Testis (tissue), 3 donors: Measurements from ENCODE around the gene HMCN1. TPM values are rescaled to one million over a fixed set of nuclear protein-coding genes. Genes with fewer than 3 reads are reported as not detected.
A peak's percentile ranks its signal among the peaks of the same experiment; 100 is the strongest.

Experiments used
- DNase-seq: peaks from one replicate; pipeline ENCODE4 v3.0.0-alpha.2; 2019
- H3K27ac ChIP-seq, 2 donors: fragments of 200-600 bp; sonication (generic); one replicate each; pipeline ENCODE4 v1.5.1; 2019
- H3K27me3 ChIP-seq: fragments of 200-600 bp; sonication (generic); one replicate; pipeline ENCODE4 v1.5.1; 2019
- H3K36me3 ChIP-seq: fragments of 200-600 bp; sonication (generic); one replicate; pipeline ENCODE4 v1.5.1; 2017; ENCODE audit warnings: low read depth; ENCODE audit errors: missing control alignments
- H3K4me1 ChIP-seq: fragments of 200-600 bp; sonication (generic); one replicate; pipeline ENCODE4 v1.5.1; 2019
- H3K4me3 ChIP-seq, 2 donors: fragments of 200-600 bp; sonication (generic); one replicate each; pipeline ENCODE4 v1.5.1; 2017 to 2019
- H3K9me3 ChIP-seq: fragments of 200-600 bp; sonication (generic); one replicate; pipeline ENCODE4 v1.5.1; 2017
- CTCF ChIP-seq, 3 experiments: fragments of 450-650 bp in 2 of 3; fragments of 200-600 bp in 1 of 3; sonication (generic) in 1 of 3; IDR thresholded peaks; one replicate each; pipeline ENCODE4 v1.5.1; 2016 to 2019; ENCODE audit warnings: antibody characterized with exemption in 3 of 3, mild to moderate bottlenecking in 2 of 3, moderate library complexity in 1 of 3
- POLR2A ChIP-seq: fragments of 450-650 bp; IDR thresholded peaks from one replicate; pipeline ENCODE4 v1.6.1; 2017; ENCODE audit warnings: antibody characterized with exemption, mild to moderate bottlenecking, moderate library complexity
- WGBS, 2 donors: methylation state at CpG; one replicate each; pipeline ENCODE4 v1.1.5; 2018; 5-methylcytosine and 5-hydroxymethylcytosine counted together
- intact Hi-C: fragments of 100-400 bp; cut with DNase I; formaldehyde crosslinking; loops from one replicate; pipeline ENCODE4 v1.15.1; 2023; ENCODE audit warnings: low total_unique reads
- polyA plus RNA-seq: library from polyadenylated mRNA; stranded (reverse); fragments of 350-450 nt; fragmentation: Illumina TruSeq; extraction: RNeasy Lipid Tissue Mini Kit (QIAGEN cat#74804); gene quantifications from one replicate; pipeline ENCODE4 v1.2.3, GENCODE V29; 2014; ENCODE audit warnings: low read depth, low replicate concordance; ENCODE audit not compliant: insufficient read depth
- total RNA-seq, 2 donors: library from RNA; depleted of rRNA; stranded (reverse); fragments of >200 nt; gene quantifications; one replicate each; pipeline ENCODE4 v1.2.3, GENCODE V29; 2016

Gene HMCN1
- total and polyA plus RNA-seq, 3 donors from 2014 or later: 5.2 to 6.2 (median 5.7) TPM

GRCh38 chr1:185694081-185694480, 40.1 kb upstream of the HMCN1 start:
- 49 to 56% methylated on average over 8 of the region's 8 CpGs for WGBS, 2 donors
- DNase-seq: no peak
- Histone ChIP-seq H3K4me3 (peak overlapping the region; percentile 3 to 31), H3K36me3 (no peaks in the 10 kb centered on the region), H3K27ac (peak overlapping the region in 1 of 2 donors; percentile 39), H3K27me3 (no peaks in the 10 kb centered on the region), H3K4me1 (no peaks in the 10 kb centered on the region), H3K9me3 (no peaks in the 10 kb centered on the region)
- TF ChIP-seq CTCF (IDR thresholded peaks at IDR 0.05): no peak
- intact Hi-C loops: no loop called here

GRCh38 chr1:185695299-185695698, 38.9 kb upstream of the HMCN1 start:
- H3K36me3 ChIP-seq: no peaks in the 10 kb centered on the region
- intact Hi-C loops: no loop called here
- H3K4me3 ChIP-seq: no peak overlapping the region
- no peaks in the 10 kb centered on the region for H3K27me3 ChIP-seq
- H3K4me1 ChIP-seq: no peaks in the 10 kb centered on the region
- DNase-seq: no peak
- no peak for TF ChIP-seq POLR2A
- no peak for TF ChIP-seq CTCF (IDR thresholded peaks at IDR 0.05)
- H3K9me3 ChIP-seq: no peaks in the 10 kb centered on the region
- no peak overlapping the region for H3K27ac ChIP-seq

GRCh38 chr1:185696422-185697150, 37.6 kb upstream of the HMCN1 start:
- H3K27ac ChIP-seq: no peak overlapping the region
- H3K4me3 ChIP-seq: no peak overlapping the region
- DNase-seq: no peak
- H3K4me1 ChIP-seq: no peaks in the 10 kb centered on the region
- no peaks in the 10 kb centered on the region for H3K27me3 ChIP-seq
- 90 to 94% methylated on average over 4 of the region's 4 CpGs for WGBS, 2 donors
- no peaks in the 10 kb centered on the region for H3K9me3 ChIP-seq
- no peaks in the 10 kb centered on the region for H3K36me3 ChIP-seq
- TF ChIP-seq POLR2A: no peak
- intact Hi-C loops: no loop called here

GRCh38 chr1:185699874-185700273, 34.3 kb upstream of the HMCN1 start:
- Histone ChIP-seq H3K36me3 (no peaks in the 10 kb centered on the region), H3K4me3 (no peak overlapping the region), H3K4me1 (no peaks in the 10 kb centered on the region), H3K9me3 (no peaks in the 10 kb centered on the region), H3K27ac (no peak overlapping the region), H3K27me3 (no peaks in the 10 kb centered on the region)
- WGBS, 2 donors: 66 to 75% methylated on average over 4 of the region's 4 CpGs
- intact Hi-C loops: no loop called here
- DNase-seq: no peak
- TF ChIP-seq CTCF (IDR thresholded peaks at IDR 0.05) (no peak), POLR2A (no peak)

GRCh38 chr1:185701650-185702049, 32.5 kb upstream of the HMCN1 start:
- no peak overlapping the region for H3K4me3 ChIP-seq
- no peak overlapping the region for H3K27ac ChIP-seq
- no peaks in the 10 kb centered on the region for H3K36me3 ChIP-seq
- H3K9me3 ChIP-seq: no peaks in the 10 kb centered on the region
- no peak for DNase-seq
- WGBS, 2 donors: 89 to 100% methylated on average over 2 of the region's 2 CpGs
- TF ChIP-seq CTCF (IDR thresholded peaks at IDR 0.05): no peak
- TF ChIP-seq POLR2A: no peak
- H3K27me3 ChIP-seq: no peaks in the 10 kb centered on the region
- H3K4me1 ChIP-seq: no peaks in the 10 kb centered on the region
- intact Hi-C loops: no loop called here
